Activated naive CD4-positive, alpha-beta T cell (primary cell): ENCODE results near the gene ENPP6.

Source experiments
- DNase-seq, 4 experiments: peaks; one replicate each; lab custom pipeline; 2025; lab: John Stamatoyannopoulos, UW

Gene ENPP6

DNA sequence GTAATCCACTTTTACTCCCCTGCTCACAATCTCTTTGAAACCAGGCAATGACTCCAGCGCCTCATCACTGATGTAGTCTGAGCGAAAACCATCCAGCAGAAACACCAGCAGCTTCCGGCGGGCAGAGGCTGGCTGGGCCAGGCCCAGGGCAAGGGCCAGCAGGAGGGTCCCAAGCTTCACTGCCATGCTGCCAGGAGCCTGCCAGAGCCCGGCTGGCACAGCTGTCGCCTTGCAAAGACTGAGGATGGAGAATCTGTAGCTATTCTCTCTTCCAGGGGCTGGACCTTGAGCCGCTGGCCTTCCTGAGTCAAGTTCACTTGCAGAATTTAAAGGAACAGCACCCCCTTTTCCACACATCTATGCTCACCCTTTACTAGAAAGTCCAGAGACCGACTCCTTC, at the start of gene ENPP6:
TSS of gene ENPP6 (minus strand) at position 240 of the 400 bp plus-strand sequence. CDS start at position 186, 54 bp downstream.
- DNase-seq = no peak

DNA sequence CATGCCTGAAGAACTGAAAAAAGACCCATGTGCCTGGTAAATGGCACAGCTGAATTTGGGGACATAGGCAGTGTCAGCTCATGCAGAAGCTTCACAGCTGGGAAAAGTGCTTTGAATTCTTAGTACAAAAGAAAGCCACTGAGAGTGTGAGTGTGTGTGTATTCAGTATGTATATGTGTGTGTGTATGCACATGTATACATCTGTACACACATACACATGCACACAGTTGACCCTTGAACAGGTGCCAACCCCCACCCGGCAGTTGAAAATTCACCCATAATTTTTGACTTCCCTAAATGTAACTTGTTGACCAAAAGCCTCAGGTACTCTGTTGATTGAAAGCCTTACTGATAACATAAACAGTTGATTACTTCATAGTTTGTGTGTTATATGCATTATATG, 49.5 kb upstream of the ENPP6 start:
- no peak for DNase-seq

- no peak for DNase-seq
These were observed 48.1 kb upstream of the ENPP6 start for GRCh38 chr4:184265546-184266351.

DNA sequence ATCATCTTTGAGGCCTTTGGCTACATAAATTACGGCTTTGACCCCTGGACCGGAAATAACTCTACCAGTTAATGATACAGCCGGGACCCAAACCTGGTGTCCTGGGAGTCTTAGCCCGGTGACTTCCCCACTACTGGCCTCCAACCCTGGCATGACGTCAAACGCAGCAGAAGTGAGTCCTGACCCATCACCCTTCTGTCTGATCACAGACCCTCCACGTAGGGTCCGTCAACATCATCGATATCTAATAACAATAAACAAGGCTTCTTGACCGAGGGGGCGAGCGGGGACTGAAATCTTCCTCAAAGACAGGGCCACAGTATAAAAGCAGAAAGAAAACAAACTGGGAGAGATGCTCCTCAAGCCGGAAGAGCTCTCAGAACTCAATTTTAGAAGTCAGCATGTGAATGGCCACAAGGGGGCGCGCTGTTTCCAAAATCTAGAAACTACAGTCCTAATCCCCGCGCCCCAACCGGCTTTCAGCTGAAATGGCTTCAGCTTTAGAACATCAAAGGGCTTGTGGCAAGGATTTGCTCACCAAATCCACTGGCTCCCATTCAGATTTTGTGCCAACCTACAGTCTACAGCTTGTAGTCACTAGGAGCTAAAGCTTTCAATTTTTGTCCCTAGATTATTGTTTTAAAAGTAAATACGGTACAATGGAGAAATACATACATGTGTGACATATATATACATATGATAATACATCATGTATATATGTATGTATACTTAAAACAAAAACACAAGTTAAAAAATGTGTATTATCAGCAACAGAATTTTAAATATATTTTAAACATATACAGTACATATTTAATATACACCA, 46.4 kb upstream of the ENPP6 start:
- peak; percentile 84 to 93 (median 91) for DNase-seq

DNA sequence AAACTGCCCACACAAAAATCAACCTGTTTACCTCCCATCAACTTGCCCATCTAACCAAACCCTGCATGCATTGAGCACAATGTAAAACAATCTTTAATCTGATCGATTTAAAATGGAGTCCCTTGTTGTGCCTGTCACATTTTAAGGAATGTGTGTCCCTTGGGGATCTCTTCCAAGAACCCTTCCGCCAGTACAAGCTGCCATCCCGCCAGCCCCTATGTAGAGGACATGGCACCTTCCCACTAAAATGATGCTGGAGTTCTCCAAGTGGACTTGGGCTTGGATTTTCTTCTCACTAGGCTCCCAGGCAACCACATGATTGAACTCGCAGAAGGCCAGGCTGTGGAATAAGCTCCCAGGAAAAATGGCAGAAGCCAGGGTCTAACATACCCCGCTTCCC, 45.8 kb upstream of the ENPP6 start:
- DNase-seq = no peak

GRCh38 chr4:184262901-184263300, 45.2 kb upstream of the ENPP6 start:
- DNase-seq = no peak

GRCh38 chr4:184261246-184261645, 43.6 kb upstream of the ENPP6 start:
- DNase-seq = no peak

GRCh38 chr4:184259866-184260265, 42.2 kb upstream of the ENPP6 start:
- DNase-seq = no peak

DNA sequence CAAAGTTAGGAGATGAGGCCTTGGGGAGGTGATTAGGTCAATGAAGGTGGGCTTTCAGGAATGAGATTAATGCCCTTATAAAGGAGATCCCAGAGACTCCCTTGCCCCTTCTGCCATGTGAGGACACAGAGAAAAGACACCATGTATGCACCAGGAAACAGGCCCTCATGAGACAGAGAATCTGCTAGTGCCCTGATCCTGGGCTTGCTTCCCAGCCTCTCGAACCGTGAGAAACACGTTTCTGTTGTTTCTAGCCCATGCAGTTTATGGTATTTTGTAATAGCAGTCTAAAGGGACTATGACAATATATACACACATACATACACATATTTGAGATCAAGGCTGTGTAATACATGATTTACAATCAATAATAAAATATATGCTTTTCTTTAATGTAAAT, 41.4 kb upstream of the ENPP6 start:
- DNase-seq = no peak

- no peak for DNase-seq
These were observed 38.4 kb upstream of the ENPP6 start for GRCh38 chr4:184255871-184256642.

DNA sequence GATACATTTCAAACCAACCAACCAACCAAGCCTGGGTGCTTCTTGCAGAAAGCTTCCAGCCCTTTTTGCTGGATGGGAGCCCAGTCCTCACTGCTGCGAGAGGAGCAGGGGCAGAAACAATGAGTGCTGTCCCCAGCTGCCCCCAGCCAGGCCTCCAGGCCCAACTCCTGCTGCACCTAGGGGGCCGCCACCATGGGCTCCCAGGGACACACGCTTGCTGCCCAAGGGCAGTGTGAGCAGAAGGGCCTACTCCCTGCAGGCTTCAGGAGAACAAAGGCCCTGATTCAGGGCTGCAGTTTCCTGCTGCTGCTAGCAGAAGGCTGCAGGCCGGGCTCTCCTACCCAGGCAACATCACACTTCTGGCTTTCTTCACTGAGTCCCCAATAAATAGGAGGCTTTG, 37.7 kb upstream of the ENPP6 start:
- no peak for DNase-seq

DNA sequence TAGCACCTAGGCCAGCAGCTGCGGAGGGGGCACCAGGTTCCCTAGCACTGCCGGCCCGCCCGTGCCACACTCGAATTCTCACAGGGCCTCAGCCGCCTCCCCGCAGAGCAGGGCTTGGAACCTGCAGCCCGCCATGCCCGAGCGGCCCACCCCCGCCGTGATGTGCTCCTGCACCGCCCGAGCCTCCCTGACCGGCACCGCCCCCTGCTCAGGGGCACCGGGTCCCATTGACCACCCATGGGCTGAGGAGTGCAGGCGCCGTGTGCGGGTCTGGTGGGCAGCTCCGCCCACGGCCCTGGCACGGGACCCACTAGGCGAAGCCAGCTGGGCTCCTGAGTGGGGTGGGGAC, 35.4 kb upstream of the ENPP6 start:
- no peak for DNase-seq

- DNase-seq = no peak
These were observed 34.7 kb upstream of the ENPP6 start for GRCh38 chr4:184252136-184253071.

GRCh38 chr4:184251670-184251980, 34.0 kb upstream of the ENPP6 start:
- DNase-seq = no peak

GRCh38 chr4:184250795-184251669, 33.4 kb upstream of the ENPP6 start:
- DNase-seq = peak in 1 of 4 experiments; percentile 6

GRCh38 chr4:184248216-184248615, 30.5 kb upstream of the ENPP6 start:
- DNase-seq = no peak

GRCh38 chr4:184247421-184247820, 29.7 kb upstream of the ENPP6 start:
- no peak for DNase-seq

DNA sequence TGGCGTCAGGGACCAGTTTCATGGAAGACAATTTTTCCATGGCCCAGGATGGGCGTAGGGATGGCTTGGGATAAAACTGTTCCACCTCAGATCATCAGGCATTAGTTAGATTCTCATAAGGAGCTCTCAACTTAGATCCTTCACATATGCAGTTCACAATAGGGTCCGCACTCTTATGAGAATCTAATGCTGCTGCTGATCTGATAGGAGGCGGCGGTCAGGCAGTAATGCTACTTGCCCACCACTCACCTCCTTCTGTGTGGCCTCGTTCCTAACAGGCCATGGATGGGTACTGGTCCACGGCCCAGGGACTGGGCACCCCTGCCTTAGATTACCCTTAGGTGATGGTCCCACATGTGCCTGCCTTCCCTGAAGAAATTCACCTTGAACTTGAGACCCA, 28.8 kb upstream of the ENPP6 start:
- no peak for DNase-seq

DNA sequence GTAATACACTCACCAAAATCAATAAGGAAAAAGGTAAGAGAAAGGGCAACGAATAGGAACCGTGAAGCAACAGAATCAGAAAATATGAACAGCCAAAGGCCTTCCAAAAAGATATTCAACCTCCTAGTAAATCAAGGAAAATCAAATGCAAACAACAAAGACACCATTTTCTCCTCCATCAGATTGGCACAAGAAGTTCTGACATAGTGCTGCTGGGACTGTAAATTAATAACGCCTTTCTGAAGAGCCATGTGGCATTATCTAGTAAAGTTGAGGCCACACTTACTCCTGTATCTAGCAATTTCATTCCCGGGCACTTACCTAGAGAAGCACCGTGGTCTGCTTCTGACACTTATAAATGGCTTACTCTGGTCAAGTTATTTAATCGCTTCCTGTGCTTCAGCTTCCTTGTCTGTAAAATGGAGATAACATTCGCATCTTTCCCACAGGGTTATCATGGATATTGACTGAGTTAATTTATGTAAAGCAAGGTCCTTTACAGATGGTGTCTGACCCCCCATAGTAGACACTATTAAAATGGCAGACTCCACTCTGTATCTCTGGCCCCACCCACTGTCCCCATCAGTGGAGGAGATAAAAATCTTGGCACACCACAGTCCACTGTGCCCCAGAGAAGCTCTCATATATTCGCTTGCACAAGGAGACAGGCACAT, 20.5 kb upstream of the ENPP6 start:
- DNase-seq = no peak

DNA sequence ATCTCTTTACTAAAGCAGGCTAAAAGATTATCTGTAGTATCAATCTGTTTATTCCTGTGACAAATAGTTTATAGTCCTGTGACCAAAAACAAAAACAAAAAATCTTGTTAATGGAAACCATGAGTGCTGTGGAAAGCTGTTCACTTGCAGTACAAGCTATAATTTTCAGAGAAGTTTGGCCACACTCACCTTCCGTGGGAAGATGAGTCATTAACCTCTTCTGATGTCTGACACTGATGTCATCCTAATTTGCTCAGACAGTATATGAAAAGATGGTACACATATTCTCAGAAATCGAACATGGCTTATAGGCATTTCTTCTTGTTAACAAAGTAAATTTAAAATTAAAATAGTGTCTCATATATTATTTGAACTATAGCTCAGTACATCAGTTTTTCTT, 19.9 kb upstream of the ENPP6 start:
- DNase-seq = no peak
